Brain microvascular endothelial cell (primary cell): Measurements from ENCODE around the gene FPGS.

Experiments used
- DNase-seq: peaks from one replicate; pipeline ENCODE4 v3.0.0-alpha.2; 2020
- H3K27ac ChIP-seq: fragments of 250-450 bp; sonication (Bioruptor Pico); 2 replicates; pipeline ENCODE4 v1.5.1; 2020; ENCODE audit warnings: mild to moderate bottlenecking, moderate library complexity
- H3K27me3 ChIP-seq: fragments of 250-450 bp; sonication (Bioruptor Pico); replicated peaks from 2 replicates; pipeline ENCODE4 v1.5.1; 2020; ENCODE audit warnings: mild to moderate bottlenecking
- H3K36me3 ChIP-seq: fragments of 250-450 bp; sonication (Bioruptor Pico); replicated peaks from 2 replicates; pipeline ENCODE4 v1.5.1; 2020; ENCODE audit warnings: mild to moderate bottlenecking
- H3K4me3 ChIP-seq: 2 replicates; pipeline ENCODE4 v1.5.1; 2011; ENCODE audit warnings: low read depth, mild to moderate bottlenecking, control low read depth, low read length, moderate library complexity
- CTCF ChIP-seq: IDR thresholded peaks from 2 replicates; pipeline ENCODE4 v1.5.1; 2011; ENCODE audit warnings: low read depth, mild to moderate bottlenecking, moderate library complexity, low read length, control low read depth, inconsistent platforms; ENCODE audit errors: missing control alignments
- in situ Hi-C: cut with HindIII; loops from 2 replicates; pipeline ENCODE4 v1.10.0; 2017; ENCODE audit warnings: low sequenced_read_pairs, low pct_ligation_motif_present

FPGS gene

DNA sequence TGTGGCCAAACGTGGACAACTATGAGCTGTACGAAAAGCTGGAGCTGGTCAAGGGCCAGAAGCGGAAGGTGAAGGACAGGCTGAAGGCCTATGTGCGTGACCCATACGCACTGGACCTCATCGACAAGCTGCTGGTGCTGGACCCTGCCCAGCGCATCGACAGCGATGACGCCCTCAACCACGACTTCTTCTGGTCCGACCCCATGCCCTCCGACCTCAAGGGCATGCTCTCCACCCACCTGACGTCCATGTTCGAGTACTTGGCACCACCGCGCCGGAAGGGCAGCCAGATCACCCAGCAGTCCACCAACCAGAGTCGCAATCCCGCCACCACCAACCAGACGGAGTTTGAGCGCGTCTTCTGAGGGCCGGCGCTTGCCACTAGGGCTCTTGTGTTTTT lies 13.5 kb upstream of the FPGS start:
- no peak overlapping the region for H3K27ac ChIP-seq
- in situ Hi-C loops = no loop called here

DNA sequence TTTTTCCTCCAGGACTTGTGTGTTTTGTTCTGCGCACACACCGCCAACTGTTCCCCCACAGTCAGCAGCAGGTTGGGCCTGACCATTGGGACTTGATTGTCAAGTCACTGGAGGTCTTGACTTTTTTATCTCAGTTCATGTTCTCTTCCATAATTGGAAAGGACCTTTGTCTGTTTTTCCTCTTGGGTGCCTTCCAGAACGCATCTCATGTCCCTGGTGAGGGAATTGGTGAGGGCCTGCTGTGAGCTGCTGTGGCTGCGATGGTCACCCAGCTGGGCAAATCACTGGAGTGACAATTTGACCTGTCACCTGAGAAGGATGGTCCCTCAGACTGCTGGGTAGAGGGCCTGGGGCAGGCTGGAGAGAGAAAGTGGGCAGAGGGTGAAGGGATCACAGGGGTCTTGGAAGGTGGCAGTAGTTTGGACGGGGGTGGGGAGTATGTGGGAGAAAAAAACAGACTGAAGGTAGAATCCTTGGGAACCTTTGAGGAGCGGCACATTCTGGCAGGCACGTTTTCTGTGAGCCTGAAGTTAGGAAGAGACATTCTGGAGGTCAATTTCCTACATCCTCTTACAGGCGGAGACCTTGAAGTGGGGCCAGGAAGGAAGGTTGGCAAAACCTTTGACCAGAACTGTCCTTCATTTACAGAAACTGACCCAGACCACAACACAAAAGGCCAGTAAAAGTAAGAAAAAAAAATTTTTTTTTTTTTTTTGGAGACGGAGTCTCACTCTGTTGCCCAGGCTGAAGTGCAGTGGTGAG lies 12.4 kb upstream of the FPGS start:
- H3K36me3 ChIP-seq = peaks cover 61% of the 10 kb centered on the region
- no peak overlapping the region for H3K4me3 ChIP-seq
- no peaks in the 10 kb centered on the region for H3K27me3 ChIP-seq
- no peak for TF ChIP-seq CTCF
- in situ Hi-C loops = no loop called here
- no peak for DNase-seq
- H3K27ac ChIP-seq = no peak overlapping the region

More for the DNA sequence above, 13.5 kb upstream of the FPGS start:
- Histone ChIP-seq H3K27me3 (no peaks in the 10 kb centered on the region), H3K4me3 (no peak overlapping the region), H3K36me3 (peaks cover 61% of the 10 kb centered on the region)
- DNase-seq = no peak
- no peak for TF ChIP-seq CTCF

GRCh38 chr9:127791085-127791484 lies 11.6 kb upstream of the FPGS start:
- H3K4me3 ChIP-seq = no peak overlapping the region
- DNase-seq = no peak
- in situ Hi-C loops = no loop called here
- peak; percentile 14 for TF ChIP-seq CTCF
- H3K27ac ChIP-seq = no peak overlapping the region
- H3K36me3 ChIP-seq = peaks cover 61% of the 10 kb centered on the region
- H3K27me3 ChIP-seq = no peaks in the 10 kb centered on the region

- no peak for DNase-seq
- Histone ChIP-seq H3K27ac (no peak overlapping the region), H3K36me3 (peaks cover 50% of the 10 kb centered on the region)
These were observed 10.2 kb upstream of the FPGS start for GRCh38 chr9:127792417-127793031.

DNA sequence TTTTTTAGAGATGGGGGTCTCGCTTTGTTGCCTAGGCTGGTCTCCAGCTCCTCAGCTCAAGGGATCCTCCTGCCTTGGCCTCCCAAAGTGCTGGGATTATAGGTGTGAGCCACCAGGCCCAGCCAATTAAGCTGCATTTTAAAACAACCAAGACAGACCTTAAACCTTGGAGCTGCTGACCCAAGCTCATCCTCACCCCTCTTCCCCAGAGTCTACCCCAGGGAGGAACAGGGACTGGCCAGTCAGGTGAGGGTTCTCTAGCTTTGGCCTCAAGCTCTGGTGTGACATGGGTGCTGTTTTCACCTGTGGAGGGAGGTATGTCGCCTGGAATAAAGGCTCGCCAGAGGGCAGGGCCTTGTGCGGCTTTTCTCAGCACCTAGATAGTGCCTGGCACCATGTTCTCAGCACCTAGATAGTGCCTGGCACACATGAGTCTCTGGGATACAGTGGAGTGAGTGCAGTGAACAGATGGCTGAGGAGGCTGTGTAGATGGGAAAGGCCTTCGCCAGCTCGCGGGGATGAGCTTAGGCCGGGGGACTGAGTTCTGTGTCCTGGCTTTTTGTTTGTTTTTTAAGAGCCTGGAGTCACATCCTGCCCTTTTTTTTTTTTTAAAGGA lies 9.5 kb upstream of the FPGS start:
- Histone ChIP-seq H3K36me3 (peaks cover 43% of the 10 kb centered on the region), H3K27me3 (no peaks in the 10 kb centered on the region), H3K4me3 (no peak overlapping the region), H3K27ac (no peak overlapping the region)
- in situ Hi-C loops = no loop called here
- no peak for TF ChIP-seq CTCF
- DNase-seq = no peak

More at GRCh38 chr9:127792417-127793031, 10.2 kb upstream of the FPGS start:
- in situ Hi-C loops = no loop called here
- Histone ChIP-seq H3K4me3 (no peak overlapping the region), H3K27me3 (no peaks in the 10 kb centered on the region)
- TF ChIP-seq CTCF = no peak
